MM.1S (cell line): ENCODE measurements around the gene TSPAN3.

Experiments used
- DNase-seq: peaks from one replicate; pipeline ENCODE4 v3.0.0-alpha.2; 2015
- H2AFZ ChIP-seq: fragments of 300-600 bp; sonication (generic); 2 replicates; pipeline ENCODE4 v1.6.0; 2016; ENCODE audit warnings: antibody characterized with exemption, low read length
- H3F3A ChIP-seq: fragments of 300-600 bp; sonication (generic); 2 replicates; pipeline ENCODE4 v1.6.1; 2016; ENCODE audit warnings: mild to moderate bottlenecking, antibody characterized with exemption, low read length, moderate library complexity, mixed read lengths; ENCODE audit not compliant: insufficient read depth
- H3K27ac ChIP-seq: fragments of 300-600 bp; sonication (generic); 2 replicates; pipeline ENCODE4 v1.5.1; 2016; ENCODE audit warnings: mild to moderate bottlenecking, low read length
- H3K27me3 ChIP-seq: fragments of 300-600 bp; sonication (generic); replicated peaks from 2 replicates; pipeline ENCODE4 v1.6.0; 2016; ENCODE audit warnings: low read length; ENCODE audit not compliant: insufficient read depth
- H3K36me3 ChIP-seq: fragments of 300-600 bp; sonication (generic); replicated peaks from 2 replicates; pipeline ENCODE4 v1.6.1; 2016; ENCODE audit warnings: mild to moderate bottlenecking, low read length, mixed read lengths; ENCODE audit not compliant: insufficient read depth
- H3K4me1 ChIP-seq: fragments of 300-600 bp; sonication (generic); 2 replicates; pipeline ENCODE4 v1.6.1; 2016; ENCODE audit warnings: low read length, mixed read lengths
- H3K4me2 ChIP-seq: fragments of 300-600 bp; sonication (generic); 2 replicates; pipeline ENCODE4 v1.6.0; 2016; ENCODE audit warnings: low read depth, low read length
- H3K4me3 ChIP-seq: fragments of 300-600 bp; sonication (generic); 2 replicates; pipeline ENCODE4 v1.5.1; 2016; ENCODE audit warnings: low read length, mixed read lengths
- H3K79me2 ChIP-seq: fragments of 300-600 bp; sonication (generic); 2 replicates; pipeline ENCODE4 v1.6.1; 2016; ENCODE audit warnings: mixed run types, low read length, mixed read lengths
- H3K9ac ChIP-seq: fragments of 300-600 bp; sonication (generic); 2 replicates; pipeline ENCODE4 v1.6.1; 2016; ENCODE audit warnings: low read length, mixed read lengths
- H3K9me2 ChIP-seq: fragments of 300-600 bp; sonication (generic); replicated peaks from 2 replicates; pipeline ENCODE4 v1.6.1; 2016; ENCODE audit warnings: mild to moderate bottlenecking, low read length, mixed read lengths; ENCODE audit not compliant: insufficient read depth
- H3K9me3 ChIP-seq: fragments of 300-600 bp; sonication (generic); replicated peaks from 2 replicates; pipeline ENCODE4 v1.6.1; 2016; ENCODE audit warnings: mild to moderate bottlenecking, low read length, mixed read lengths; ENCODE audit not compliant: insufficient read depth
- H4K20me1 ChIP-seq: fragments of 300-600 bp; sonication (generic); 2 replicates; pipeline ENCODE4 v1.6.1; 2016; ENCODE audit warnings: mild to moderate bottlenecking, low read length, moderate library complexity, mixed read lengths; ENCODE audit not compliant: insufficient read depth
- CTCF ChIP-seq: fragments of 300-600 bp; sonication (generic); IDR thresholded peaks from 2 replicates; pipeline ENCODE4 v1.5.1; 2016; ENCODE audit warnings: antibody characterized with exemption, low read length, mixed read lengths
- EZH2 ChIP-seq: fragments of 300-600 bp; sonication (generic); optimal IDR thresholded peaks from 2 replicates; pipeline ENCODE3; 2017; ENCODE audit warnings: low read depth, mild to moderate bottlenecking, antibody characterized with exemption, low read length, mixed read lengths
- EZH2phosphoT487 ChIP-seq: fragments of 300-600 bp; sonication (generic); IDR thresholded peaks from 2 replicates; pipeline ENCODE4 v1.6.1; 2018; ENCODE audit warnings: antibody characterized with exemption, low read length

Gene TSPAN3

GRCh38 chr15:77066971-77067690, 3.8 kb downstream of the TSPAN3 start:
- Histone ChIP-seq H2AFZ (no peak overlapping the region), H3K9ac (no peak overlapping the region), H3K9me3 (no peaks in the 10 kb centered on the region), H3K36me3 (no peaks in the 10 kb centered on the region), H3K4me1 (peaks cover 27% of the 10 kb centered on the region), H3F3A (peaks cover 3% of the 10 kb centered on the region; the same call in 1 of the 2 replicates), H3K79me2 (peaks cover 81% of the 10 kb centered on the region), H4K20me1 (no peaks in the 10 kb centered on the region), H3K4me3 (no peak overlapping the region), H3K27ac (no peak overlapping the region), H3K27me3 (no peaks in the 10 kb centered on the region), H3K4me2 (no peak overlapping the region), H3K9me2 (no peaks in the 10 kb centered on the region)
- DNase-seq = no peak
- TF ChIP-seq EZH2phosphoT487 = no peak
- no peak for TF ChIP-seq CTCF
- no peak for TF ChIP-seq EZH2

- no peaks in the 10 kb centered on the region for H4K20me1 ChIP-seq
- no peaks in the 10 kb centered on the region for H3K36me3 ChIP-seq
- H3K9me2 ChIP-seq = no peaks in the 10 kb centered on the region
- no peak overlapping the region for H3K9ac ChIP-seq
- H3K27me3 ChIP-seq = no peaks in the 10 kb centered on the region
- DNase-seq = no peak
- no peak overlapping the region for H3K4me3 ChIP-seq
- no peaks in the 10 kb centered on the region for H3K9me3 ChIP-seq
- H3K4me2 ChIP-seq = no peak overlapping the region
- peaks cover 18% of the 10 kb centered on the region for H3F3A ChIP-seq
- peaks cover 83% of the 10 kb centered on the region for H3K79me2 ChIP-seq
- H2AFZ ChIP-seq = no peak overlapping the region
- H3K27ac ChIP-seq = no peak overlapping the region
- no peak for TF ChIP-seq CTCF
- no peak for TF ChIP-seq EZH2phosphoT487
- no peak for TF ChIP-seq EZH2
- H3K4me1 ChIP-seq = peaks cover 37% of the 10 kb centered on the region
These were observed 6.2 kb downstream of the TSPAN3 start for GRCh38 chr15:77064539-77065308.

DNA sequence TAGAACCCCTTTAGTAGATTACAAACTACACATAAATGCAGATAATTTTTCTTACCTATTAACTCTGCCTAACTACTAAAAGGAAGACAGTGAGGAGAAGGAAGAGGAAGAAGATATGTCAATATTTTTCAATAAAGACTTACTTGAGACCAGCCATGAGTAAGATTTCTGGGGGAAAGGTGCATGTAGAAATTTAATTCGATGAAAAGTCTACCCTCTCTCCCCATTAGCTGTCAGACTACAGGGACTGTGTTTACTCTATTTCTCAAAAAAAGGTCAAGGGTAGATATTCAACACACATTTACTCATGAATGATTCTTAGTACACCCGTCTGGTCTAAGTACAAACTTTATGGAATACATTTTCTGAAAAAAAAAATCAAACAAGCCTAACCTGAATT, 6.8 kb downstream of the TSPAN3 start:
- Histone ChIP-seq H3K4me1 (peaks cover 34% of the 10 kb centered on the region), H3K9ac (no peak overlapping the region), H3F3A (peaks cover 22% of the 10 kb centered on the region), H4K20me1 (no peaks in the 10 kb centered on the region), H2AFZ (no peak overlapping the region), H3K36me3 (no peaks in the 10 kb centered on the region), H3K9me3 (no peaks in the 10 kb centered on the region), H3K79me2 (peaks cover 81% of the 10 kb centered on the region), H3K9me2 (no peaks in the 10 kb centered on the region), H3K4me3 (no peak overlapping the region), H3K27me3 (no peaks in the 10 kb centered on the region), H3K27ac (no peak overlapping the region), H3K4me2 (no peak overlapping the region)
- no peak for DNase-seq
- no peak for TF ChIP-seq EZH2phosphoT487

DNA sequence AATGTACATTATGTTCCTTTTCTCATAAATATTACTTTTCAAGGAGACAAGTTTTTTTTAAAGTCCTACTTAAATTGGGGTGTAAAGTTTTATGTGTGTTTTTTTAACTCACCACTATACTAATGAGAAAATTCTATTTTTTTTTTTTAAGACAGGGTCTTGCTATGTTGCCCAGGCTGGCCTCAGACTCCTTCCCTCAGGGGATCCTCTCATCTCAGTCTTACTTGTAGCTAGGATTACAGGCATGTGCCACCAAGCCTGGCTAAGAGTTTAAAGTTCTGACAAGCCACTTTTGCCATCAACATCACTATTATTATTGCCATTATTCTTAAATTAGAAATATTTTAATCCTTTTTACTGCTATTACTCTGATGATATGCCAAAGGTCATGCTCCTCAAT, 7.7 kb downstream of the TSPAN3 start:
- no peak for DNase-seq
- peaks cover 78% of the 10 kb centered on the region for H3K79me2 ChIP-seq
- H2AFZ ChIP-seq = no peak overlapping the region
- H3K4me2 ChIP-seq = no peak overlapping the region
- H3K9me3 ChIP-seq = no peaks in the 10 kb centered on the region
- no peak for TF ChIP-seq EZH2phosphoT487
- no peak for TF ChIP-seq EZH2
- TF ChIP-seq CTCF = no peak
- no peak overlapping the region for H3K27ac ChIP-seq
- H4K20me1 ChIP-seq = no peaks in the 10 kb centered on the region
- peaks cover 22% of the 10 kb centered on the region for H3F3A ChIP-seq
- H3K4me3 ChIP-seq = no peak overlapping the region
- H3K9ac ChIP-seq = no peak overlapping the region
- H3K27me3 ChIP-seq = no peaks in the 10 kb centered on the region
- no peaks in the 10 kb centered on the region for H3K36me3 ChIP-seq
- H3K4me1 ChIP-seq = peaks cover 34% of the 10 kb centered on the region
- no peaks in the 10 kb centered on the region for H3K9me2 ChIP-seq
